GDM1 (cell line): Measurements from ENCODE around the gene NRL.

ENCODE experiments used
- DNase-seq: peaks from one replicate; lab custom pipeline; 2025; lab: John Stamatoyannopoulos, UW

NRL gene

DNA sequence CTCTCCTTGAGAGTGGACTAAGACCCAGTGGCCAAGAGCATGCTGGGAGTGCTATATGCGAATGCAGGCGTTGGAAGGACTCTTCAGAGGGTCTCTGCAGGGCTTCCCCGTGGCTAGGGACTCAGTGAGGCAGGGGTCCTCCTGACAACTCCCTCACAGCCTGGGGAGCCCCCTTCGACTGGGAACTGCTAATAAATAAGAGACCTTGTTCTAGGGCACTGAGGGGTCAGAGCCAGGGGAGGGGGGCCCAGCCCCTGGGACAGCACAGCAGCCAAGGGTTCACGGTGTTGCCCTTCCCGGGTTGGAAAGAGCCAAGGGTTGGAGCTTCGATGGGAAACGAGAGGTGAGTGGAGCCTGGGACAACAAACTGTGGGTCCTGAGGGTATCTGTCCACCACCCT is 49.3 kb downstream of the NRL start:
- no peak for DNase-seq

DNA sequence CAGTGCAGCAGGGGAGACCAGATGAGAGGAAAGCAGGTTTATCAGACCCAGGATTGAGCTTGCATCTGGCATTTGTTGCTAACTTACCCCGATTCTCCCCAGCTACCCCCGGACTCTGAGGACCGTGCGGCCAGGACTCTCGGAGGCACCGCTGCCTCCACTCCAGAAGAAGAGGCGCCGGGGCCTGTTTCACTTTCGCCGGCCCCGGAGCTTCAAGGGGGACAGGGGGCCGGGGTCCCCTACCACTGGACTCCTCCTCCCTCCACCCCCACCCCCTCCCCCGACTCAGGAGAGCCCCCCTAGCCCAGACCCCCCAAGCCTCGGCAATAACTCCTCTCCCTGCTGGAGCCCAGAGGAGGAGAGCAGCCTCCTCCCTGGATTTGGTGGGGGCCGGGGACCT is 49.9 kb downstream of the NRL start:
- no peak for DNase-seq

DNA sequence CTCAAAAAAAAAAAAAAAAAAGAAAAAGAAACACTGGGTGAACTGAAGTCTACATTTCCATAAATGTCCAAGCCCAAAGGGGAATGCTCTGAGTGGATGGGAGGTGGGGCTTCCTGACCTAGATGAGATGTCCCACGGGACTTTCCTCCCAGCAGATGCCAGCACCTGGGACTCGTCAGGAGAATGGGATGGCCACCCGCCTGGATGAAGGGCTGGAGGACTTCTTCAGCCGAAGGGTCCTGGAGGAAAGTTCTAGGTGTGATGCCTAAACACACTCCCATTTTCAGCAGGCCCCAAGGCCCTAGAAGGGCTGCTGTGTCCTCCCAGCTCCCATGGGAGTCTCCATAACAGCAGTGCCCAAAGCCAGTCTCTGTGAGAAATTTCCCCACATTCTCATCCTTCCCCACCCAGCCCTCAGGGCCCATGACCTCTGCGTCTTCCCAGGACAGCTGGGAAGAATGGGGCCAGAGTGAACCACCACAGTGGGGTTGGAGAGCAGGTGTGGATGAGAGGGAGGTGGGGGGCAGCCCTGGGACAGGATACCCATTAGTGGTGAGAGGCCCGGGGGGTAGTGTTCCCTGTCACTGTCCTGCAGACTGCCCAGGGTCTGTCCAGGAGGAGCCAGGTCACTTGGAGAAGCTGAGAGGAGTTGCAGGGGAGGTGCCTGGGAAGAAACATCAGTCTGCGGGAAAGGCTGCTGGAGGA is 50.5 kb downstream of the NRL start:
- DNase-seq = no peak

DNA sequence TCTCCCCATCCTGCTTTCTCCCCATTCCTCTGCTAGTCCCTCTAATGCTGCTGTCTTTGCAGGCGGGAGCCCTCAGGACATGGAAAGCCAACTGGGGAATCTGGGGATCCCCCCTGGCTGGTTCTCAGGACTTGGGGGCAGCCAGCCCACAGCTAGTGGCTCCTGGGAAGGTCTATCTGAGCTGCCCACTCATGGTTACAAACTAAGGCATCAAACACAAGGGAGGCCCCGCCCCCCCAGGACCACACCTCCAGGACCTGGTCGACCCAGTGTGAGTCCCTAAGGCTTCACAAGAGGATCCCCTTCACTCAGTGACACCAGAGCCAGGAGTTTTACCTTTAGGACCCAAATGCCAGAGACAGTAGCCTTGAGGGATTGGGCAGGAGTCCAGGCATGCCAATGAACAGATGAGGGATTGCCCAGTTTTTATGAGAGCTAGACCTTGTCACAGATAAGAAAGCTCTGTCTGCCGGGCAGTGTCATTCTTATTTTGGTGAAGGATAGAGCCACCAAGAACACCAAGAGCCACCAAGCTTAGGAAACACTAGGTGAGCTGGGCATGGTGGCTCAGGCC is 51.4 kb downstream of the NRL start:
- no peak for DNase-seq

- no peak for DNase-seq
Measured at GRCh38 chr14:24062216-24062980, 52.4 kb downstream of the NRL start.

GRCh38 chr14:24060984-24061913 is 53.5 kb downstream of the NRL start:
- DNase-seq = no peak

- DNase-seq = no peak
Measured at GRCh38 chr14:24060443-24060842, 54.3 kb downstream of the NRL start.

GRCh38 chr14:24059841-24060388 is 54.8 kb downstream of the NRL start:
- DNase-seq = no peak

- no peak for DNase-seq
Measured at GRCh38 chr14:24058951-24059475, 55.7 kb downstream of the NRL start.

DNA sequence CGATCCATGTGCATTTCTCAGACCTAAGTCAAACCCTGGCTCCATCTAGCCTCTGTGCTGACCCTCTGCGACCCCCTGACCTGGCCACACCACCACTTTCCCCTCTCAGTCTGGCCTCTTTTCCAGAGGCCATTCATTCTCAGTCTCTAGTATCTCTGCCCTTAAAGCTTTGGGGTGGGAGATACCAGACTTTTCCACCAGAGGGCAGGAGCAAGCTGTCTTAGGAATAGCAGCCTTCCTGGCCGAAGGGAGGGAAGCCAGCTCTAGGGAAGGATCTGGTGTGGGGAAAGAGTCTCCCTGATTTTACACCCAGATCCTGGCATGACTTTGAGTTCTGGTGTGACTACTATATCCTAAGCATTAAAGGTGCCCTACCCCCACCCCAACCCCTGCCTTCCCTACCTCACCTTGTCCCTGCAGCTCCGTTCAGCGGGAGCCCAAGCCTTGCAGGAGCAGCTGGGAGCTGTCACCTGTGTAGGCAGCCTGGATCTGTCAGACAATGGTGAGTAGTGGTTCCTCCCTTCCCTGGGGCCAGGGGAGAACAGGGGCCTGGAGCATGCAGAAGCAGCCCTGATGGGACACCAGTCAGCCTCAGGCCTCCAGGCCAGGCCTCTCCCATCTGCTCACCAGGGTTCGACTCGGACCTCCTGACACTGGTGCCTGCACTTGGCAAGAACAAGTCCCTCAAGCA is 56.3 kb downstream of the NRL start:
- DNase-seq = peak; percentile 10

- DNase-seq = no peak
Measured at GRCh38 chr14:24057867-24058259, 56.9 kb downstream of the NRL start.

DNA sequence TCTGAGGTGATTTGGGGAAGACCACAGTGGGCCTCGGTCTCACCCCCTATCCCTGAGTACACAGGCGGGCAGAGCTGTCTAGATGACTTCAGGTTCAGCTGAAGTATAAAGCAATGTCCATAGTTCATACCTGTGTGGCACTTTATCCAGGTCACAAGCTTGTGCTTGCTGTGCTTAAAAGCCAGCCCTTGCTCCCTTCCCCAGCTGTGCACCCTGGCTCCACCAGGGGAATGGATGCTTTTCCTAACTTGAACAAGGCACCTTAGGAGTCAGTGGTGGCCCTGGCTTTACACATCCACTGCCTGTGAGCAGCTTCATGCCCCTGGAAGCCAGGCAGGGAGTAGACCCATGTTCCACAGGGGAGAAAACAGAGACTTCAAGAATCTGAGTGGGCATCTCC is 57.5 kb downstream of the NRL start:
- DNase-seq = no peak

GRCh38 chr14:24056800-24057184 is 58.0 kb downstream of the NRL start:
- DNase-seq = no peak

DNA sequence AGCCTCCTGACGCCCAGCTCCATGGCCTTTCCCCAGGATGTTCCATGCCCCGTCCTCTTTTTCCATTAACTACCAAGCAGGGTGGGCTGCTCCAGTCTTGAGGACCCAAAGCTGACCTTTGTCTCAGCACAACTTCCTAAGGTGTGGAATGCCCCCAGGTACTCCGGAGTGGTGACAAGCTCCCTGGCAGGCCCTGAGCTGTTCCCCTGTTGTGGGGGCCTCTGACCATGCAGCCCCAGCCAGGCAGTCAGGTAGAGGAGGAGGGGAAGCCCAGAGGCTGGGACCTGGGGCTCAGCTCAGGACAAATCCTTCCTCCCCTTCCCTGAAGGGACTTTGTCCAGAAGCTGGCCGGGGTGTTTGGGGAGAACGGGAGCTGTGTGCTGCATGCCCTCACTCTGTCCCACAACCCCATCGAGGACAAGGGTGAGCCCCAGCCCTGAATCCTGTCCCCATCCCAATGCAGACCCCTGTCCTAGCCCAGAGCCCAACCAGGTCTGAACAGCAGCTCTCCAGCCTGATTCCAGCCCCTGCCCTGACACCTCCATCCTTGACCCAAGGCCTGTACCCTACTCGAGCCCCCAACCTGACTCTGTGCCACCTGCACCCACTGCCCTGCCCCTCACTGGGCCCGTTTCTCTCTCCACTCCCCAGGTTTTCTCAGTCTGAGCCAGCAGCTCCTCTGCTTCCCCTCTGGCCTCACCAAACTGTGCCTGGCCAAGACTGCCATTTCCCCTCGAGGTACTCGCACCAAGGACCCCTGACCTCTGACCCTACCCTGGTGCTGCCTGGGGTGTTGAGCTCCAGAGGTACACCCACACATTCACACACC is 58.6 kb downstream of the NRL start:
- DNase-seq = no peak

GRCh38 chr14:24054646-24055045 is 60.1 kb downstream of the NRL start:
- DNase-seq = no peak

DNA sequence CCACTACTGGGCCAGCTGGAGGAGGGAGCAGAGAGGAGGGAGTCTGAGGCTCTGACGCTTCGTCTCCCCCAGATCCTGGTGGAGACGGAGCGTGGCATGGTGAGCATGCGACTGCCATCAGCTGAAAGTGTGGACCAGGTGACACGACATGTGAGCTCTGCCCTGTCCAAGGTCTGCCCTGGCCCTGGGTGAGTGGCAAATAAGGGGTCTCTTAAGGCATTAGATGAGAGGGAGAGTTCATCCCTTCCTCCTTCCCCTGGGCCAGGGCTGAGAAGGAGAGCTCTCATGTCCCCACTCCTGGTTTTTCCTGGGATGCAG is 60.5 kb downstream of the NRL start:
- DNase-seq = no peak

- DNase-seq = no peak
Measured at GRCh38 chr14:24053548-24054323, 61.0 kb downstream of the NRL start.

DNA sequence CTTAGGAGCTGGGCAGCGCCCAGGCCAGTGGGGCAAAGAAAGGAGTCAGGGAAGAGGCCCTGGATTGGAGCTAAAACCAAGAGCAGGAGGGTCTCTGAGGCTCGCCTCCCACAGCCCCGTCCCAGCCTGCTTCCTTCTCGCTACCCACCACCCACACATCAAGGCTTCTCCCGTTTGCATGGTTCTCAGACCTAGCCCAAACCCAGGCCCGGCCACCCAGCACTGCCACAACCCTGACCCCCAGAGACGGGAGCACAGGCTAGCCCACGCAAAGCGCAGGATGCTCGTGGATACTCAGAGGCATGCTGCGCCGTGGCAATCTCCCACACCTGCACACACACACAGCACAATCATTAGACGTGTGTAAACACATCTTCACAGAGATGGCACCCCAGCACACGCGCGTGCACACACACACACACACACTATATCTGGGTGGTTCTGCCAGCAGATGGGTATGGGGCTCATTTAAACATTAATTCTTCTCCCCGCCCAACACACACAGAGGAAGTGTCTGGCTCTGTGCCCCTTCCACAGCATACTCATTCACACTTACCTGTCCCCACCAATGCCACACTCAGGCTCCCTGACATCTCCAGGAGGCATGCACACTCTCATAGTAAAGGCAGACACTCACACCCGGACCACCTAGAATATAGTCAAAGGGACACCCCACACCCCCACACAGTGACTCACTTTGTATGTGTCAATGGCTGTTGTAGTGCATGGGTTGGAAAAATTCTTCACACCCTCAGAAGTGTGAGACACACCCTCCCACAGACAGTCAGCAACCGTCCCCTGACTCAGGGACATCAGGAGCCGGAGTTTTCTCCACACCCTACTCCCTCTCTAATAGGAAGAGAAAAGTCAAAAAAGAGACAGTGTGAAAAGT is 61.8 kb downstream of the NRL start:
- no peak for DNase-seq
